Measurements from ENCODE around the gene MOV10L1.
A peak's percentile ranks its signal among the peaks of the same experiment; 100 is the strongest.

The MOV10L1 gene

GRCh38 chr22:50058906-50059880 is 30.6 kb upstream of the MOV10L1 start:
- no peak for DNase-seq (ENCODE audit: low spot score)

GRCh38 chr22:50059881-50060262 is 29.9 kb upstream of the MOV10L1 start:
- no peak for DNase-seq (ENCODE audit: low spot score)

- DNase-seq (ENCODE audit: low spot score) = no peak
Observed at GRCh38 chr22:50060441-50061140, 29.2 kb upstream of the MOV10L1 start.

DNA sequence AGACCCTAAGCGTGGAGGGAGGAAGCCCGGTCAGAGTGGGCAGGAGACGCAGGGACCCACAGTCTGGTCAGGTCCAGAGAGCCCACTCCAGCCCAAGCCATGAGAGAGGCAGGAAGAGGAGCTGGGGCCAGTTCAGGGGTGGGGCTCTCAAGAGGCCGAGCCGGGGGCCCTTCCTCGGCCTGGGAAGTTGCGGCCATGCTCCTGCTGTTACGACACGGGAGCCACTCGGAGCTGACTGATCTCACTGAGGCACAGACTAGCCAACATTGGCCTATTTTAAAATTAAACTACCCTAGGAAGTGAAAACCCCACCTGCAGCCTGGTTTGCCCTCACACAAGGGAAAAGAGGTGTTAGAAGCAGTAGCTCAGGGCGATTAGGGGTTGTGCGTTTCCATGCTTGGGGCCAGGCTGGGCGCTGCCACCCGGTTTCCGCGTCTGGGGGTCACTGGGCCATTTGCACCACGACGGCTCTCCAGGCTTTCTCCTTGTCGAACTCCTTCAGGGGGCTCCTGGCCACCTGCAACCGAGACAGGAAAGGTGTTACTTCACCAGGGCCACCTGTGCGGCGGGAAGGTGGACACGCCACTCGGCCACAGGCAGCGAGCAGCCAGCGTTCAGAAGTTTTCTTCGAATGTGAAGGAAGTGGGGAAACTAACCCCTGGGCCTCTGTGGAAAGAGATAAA is 28.5 kb upstream of the MOV10L1 start:
- no peak for DNase-seq (ENCODE audit: low spot score)

DNA sequence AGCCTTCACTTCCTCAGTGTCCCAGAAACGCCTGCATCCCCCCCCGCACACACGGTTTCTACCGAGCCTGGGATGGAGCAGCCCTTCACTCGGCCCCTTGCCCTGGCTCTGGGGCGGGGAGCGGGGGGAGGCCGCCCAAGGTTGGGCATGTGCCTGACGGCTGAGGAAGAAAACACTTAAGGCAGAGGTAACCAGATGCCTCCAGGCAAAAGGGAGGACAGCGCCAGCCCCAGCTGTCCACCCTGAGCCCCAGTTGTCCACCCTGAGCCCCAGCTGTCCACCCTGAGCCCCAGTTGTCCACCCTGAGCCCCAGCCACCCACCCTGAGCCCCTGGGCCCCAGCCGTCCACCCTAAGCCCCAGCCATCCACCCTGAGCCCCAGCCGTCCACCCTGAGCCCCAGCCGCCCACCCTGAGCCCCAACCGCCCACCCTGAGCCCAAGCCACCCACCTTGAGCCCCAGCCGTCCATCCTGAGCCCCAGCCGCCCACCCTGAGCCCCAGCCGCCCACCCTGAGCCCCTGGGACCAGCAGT is 27.9 kb upstream of the MOV10L1 start:
- no peak for DNase-seq (ENCODE audit: low spot score)

- no peak for DNase-seq (ENCODE audit: low spot score)
Observed at GRCh38 chr22:50062509-50063135, 27.2 kb upstream of the MOV10L1 start.

DNA sequence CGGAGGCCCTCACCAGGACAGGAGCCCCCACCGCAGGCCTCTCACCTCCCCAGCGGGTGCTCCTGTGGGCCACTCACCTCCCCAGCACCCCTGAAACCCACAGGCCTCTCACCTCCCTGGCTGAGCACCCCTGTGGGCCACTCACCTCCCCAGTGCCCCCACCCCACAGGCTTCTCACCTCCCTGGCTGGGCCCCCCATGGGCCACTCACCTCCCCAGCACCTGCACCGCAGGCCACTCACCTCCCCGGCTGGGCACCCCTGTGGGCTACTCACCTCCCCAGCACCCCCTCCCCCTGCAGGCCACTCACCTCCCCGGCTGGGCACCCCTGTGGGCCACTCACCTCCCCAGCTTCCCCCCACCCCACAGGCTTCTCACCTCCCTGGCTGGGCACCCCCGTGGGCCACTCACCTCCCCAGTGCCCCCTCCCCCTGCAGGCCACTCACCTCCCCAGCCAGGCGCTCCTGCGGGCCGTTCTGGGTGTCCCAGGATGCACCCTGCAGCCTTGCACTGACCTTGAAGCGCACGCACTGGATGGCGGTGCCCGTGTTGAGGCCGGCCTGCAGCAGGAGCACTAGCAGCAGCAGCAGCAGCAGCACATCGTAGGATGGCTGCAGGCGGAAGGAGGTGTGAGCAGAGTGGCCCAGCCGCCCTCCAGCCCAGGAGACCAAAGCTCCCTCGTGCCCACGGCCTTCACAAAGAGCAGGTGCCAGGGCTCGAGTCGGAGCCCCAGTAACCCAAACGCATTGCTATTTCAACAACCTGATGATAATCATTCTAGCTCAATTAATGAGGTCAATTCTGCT is 26.0 kb upstream of the MOV10L1 start:
- no peak for DNase-seq (ENCODE audit: low spot score)

DNA sequence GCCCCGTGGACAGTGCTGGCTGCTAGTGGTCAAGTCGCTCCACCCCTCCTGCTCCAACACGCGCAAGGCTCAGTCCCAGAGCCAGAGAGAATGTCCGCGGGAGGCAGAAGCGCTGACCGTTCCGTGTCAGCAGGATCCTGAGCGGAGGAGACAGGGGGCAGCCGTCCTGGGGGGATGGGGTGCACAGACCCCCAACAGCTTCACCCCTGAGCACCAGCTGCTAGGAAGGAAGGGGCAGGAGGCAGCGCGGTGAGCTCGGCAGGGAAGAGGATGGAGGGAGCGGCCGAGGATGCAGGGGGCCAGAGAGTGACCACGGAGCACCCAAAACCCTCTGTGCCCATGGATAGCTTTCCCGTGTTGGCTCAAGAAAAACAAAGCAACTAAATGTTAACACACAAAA is 25.4 kb upstream of the MOV10L1 start:
- no peak for DNase-seq (ENCODE audit: low spot score)

- DNase-seq (ENCODE audit: low spot score) = no peak
Observed at GRCh38 chr22:50067244-50067643, 22.6 kb upstream of the MOV10L1 start.

DNA sequence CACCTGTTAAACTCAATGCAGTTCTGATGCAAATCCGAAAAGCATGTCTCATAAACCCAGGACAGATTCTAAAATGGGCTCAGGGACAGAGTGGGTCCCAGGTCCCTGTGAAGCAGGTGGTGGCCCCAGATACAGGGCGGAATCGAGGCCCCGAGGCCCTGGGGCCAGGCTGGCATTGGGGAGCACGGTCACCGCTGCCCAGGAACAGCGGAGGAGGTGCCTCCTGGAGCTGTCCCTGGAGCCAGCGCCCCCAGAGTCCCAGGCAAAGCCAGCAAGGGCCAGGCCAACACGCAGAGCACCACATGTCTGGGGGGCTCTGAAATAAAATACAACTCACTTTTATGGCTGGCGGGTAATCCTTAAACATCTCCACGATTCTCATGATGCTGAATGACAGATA is 21.7 kb upstream of the MOV10L1 start:
- no peak for DNase-seq (ENCODE audit: low spot score)

DNA sequence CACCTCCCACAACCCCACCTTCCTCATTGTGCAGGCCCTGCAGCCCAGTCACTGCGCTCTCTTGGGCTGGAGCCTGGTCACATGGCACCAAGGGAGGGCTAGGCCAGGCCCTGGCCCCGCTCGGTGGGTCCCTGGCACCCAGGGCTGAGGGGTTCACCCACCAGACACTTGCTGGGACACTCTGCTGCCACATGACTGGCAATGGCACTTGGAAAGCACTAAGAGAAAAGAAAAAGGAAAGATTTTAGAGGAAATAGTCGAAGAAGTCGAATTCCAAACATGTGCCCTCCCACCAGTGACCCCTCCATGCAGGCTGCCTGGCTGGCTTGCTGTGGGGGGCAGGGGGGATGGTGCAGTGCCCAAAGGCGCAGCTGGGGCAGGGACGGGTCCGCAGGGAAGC is 19.4 kb upstream of the MOV10L1 start:
- no peak for DNase-seq (ENCODE audit: low spot score)

DNA sequence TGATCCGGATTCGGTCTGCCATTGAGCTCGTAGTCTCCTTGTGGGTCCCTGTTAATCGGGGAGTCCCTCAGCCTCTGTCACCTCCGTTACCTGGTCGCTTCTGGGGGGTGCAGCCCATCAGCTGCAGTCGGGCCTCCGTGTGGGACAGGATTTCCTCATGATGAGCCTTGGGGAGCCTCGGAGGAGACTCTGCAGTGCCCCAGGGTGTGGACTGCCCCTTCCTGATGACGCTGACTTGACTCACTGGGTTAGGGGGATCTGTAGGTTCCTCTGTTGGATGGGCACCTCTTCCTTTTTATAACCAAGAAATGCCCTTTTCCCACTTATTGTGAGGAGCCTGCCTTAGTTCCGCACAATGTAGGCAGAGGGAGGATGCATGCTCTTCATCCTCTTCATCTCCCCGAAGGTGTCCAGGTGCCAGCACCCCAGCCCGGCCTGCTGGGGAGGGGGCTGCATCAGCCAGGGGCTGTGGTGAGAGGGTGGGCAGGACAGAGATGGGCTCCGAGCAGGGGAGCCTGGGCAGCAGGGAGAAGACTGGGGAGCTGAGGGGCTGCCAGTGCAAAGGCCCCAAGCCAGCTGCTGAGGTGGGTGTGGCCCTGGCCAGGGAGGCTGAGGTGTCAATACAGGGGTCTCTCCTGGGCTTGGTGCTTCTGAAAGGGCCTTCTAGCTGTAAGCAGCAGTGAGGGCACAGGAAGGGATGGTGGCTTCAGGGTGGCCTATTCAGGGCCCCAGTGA is 18.2 kb upstream of the MOV10L1 start:
- no peak for DNase-seq (ENCODE audit: low spot score)

DNA sequence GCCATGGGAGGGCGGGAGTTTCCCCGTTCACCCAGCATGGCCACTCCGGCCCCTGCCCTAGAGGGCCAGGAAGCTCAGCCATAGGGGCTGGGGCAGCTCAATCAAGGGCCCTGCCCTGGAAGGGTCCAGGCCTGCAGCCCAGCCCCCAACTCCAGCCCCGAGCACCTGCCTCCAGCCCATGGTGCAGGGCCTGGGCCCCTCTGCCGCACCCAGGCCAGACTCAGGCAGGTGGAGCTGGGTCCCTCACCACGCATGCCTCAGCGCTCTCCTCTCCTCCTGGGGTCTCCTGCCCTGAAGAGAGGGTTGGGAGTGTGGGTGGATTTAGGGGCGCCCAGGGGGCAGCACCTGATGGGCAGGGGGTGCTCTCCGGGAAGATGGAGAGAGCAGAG is 17.6 kb upstream of the MOV10L1 start:
- no peak for DNase-seq (ENCODE audit: low spot score)

DNA sequence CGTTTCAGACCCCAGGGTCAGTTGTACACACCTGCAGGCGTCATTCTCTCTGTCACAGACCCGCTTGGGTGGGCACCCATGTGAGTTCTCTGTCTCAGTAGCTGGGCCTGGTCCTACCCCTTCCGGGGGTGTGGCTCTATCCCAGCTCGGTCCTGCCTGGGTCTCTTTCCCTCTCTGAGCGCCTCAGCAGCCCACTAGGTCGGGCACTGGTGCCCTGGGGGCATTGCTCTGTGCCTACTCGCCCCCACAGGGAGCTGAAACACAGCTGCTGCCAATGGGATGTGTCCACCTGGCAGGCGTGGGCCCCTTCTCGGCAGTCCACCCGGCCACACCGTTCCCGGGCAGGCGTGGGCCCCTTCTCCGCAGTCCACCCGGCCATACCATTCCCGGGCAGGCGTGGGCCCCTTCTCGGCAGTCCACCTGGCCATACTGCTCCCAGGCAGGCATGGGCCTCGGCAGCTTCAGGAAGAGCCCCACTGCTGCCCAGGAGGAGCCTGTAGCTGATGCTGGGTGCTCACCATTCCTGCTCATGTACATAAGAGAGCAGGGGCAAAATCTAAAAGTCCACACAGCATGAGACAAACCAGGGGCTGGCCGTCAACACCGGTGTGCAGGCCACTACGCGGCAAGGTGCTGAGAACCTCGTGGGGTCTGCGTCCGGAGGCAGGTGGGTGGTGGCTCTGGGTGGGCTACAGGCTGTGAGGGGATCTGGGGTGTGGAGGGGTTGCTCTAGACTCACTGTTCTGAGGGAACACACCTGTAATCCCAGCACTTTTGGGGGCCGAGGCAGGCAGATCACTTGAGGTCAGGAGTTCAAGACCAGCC is 16.9 kb upstream of the MOV10L1 start:
- DNase-seq (ENCODE audit: low spot score) = no peak

DNA sequence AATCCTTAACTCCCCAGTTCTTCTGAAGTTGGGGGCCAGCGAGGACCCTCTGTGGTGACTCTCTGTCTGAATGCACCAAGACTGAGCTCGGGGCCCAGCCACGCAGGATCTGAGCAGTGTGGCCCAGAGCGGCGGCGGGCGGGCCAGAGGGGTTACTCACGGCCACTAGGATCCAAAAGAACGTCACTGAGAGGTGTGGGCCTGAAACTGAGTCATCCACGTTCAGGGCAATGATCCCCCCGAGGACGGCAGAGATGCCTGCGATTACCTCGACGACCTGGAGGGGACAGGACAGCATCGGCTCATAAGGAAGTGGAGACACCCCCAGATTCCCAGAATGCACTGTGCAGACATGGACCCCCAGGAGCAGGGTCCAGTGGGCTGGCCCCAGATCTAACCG is 15.8 kb upstream of the MOV10L1 start:
- DNase-seq (ENCODE audit: low spot score) = no peak

GRCh38 chr22:50074551-50075530 is 15.0 kb upstream of the MOV10L1 start:
- DNase-seq (ENCODE audit: low spot score) = peak; percentile 32

- DNase-seq (ENCODE audit: low spot score) = no peak
Observed at GRCh38 chr22:50076646-50077535, 12.9 kb upstream of the MOV10L1 start.
